ENCODE data around the gene PRKN.
"Not testable (repeated sequence)": the region's sequence is repeated elsewhere in the genome, so short reads cannot be mapped to it uniquely, and the experiment has no call there.

GRCh38 chr6:161313475-161313874 lies 1414.1 kb downstream of the PRKN start:
- TF ChIP-seq POLR2AphosphoS5 (IDR thresholded peaks at IDR 0.05); CTCF (IDR thresholded peaks at IDR 0.05 in 8 of 11, conservative IDR thresholded peaks at IDR 0.05 in 3 of 11); POLR2A (IDR thresholded peaks at IDR 0.05): not testable (repeated sequence)
